Kasumi-1 (cell line): ENCODE results near the gene C1orf159.
"Not testable (repeated sequence)": the region's sequence is repeated elsewhere in the genome, so short reads cannot be mapped to it uniquely, and the experiment has no call there.

ENCODE experiments used
- DNase-seq, 2 experiments: peaks; one replicate each; lab custom pipeline; 2025; lab: John Stamatoyannopoulos, UW

Gene C1orf159

GRCh38 chr1:1149416-1149815, 33.5 kb upstream of the C1orf159 start:
- no peak for DNase-seq

- no peak for DNase-seq
Measured at GRCh38 chr1:1148569-1148968, 32.7 kb upstream of the C1orf159 start.

- DNase-seq = no peak
Measured at GRCh38 chr1:1148061-1148460, 32.2 kb upstream of the C1orf159 start.

- DNase-seq = no peak
Measured at GRCh38 chr1:1146596-1146995, 30.7 kb upstream of the C1orf159 start.

GRCh38 chr1:1146026-1146425, 30.1 kb upstream of the C1orf159 start:
- no peak for DNase-seq

- DNase-seq = no peak
Measured at GRCh38 chr1:1145547-1145914, 29.6 kb upstream of the C1orf159 start.

- DNase-seq = no peak
Measured at GRCh38 chr1:1144843-1145546, 29.1 kb upstream of the C1orf159 start.

- peak; percentile 12 for DNase-seq
Measured at GRCh38 chr1:1144122-1144842, 28.4 kb upstream of the C1orf159 start.

- DNase-seq = no peak
Measured at GRCh38 chr1:1143636-1144035, 27.7 kb upstream of the C1orf159 start.

- no peak for DNase-seq
Measured at GRCh38 chr1:1142844-1143243, 27.0 kb upstream of the C1orf159 start.

- DNase-seq = not testable (repeated sequence)
Measured at GRCh38 chr1:1142352-1142751, 26.5 kb upstream of the C1orf159 start.

GRCh38 chr1:1141911-1142250, 26.0 kb upstream of the C1orf159 start:
- no peak for DNase-seq

GRCh38 chr1:1141244-1141910, 25.5 kb upstream of the C1orf159 start:
- DNase-seq = no peak

GRCh38 chr1:1140673-1141072, 24.8 kb upstream of the C1orf159 start:
- DNase-seq = no peak

GRCh38 chr1:1137256-1138045, 21.6 kb upstream of the C1orf159 start:
- DNase-seq = peak in 1 of 2 experiments; percentile 14

- no peak for DNase-seq
Measured at GRCh38 chr1:1136547-1137230, 20.8 kb upstream of the C1orf159 start.

GRCh38 chr1:1135339-1136136, 19.6 kb upstream of the C1orf159 start:
- DNase-seq = no peak

- no peak for DNase-seq
Measured at GRCh38 chr1:1134300-1134970, 18.5 kb upstream of the C1orf159 start.

- DNase-seq = no peak
Measured at GRCh38 chr1:1132956-1133750, 17.3 kb upstream of the C1orf159 start.
